ENCODE measurements around the gene LLCFC1.
A peak's percentile ranks its signal among the peaks of the same experiment; 100 is the strongest.

LLCFC1 gene

GRCh38 chr7:142939226-142939910 is at the start of gene LLCFC1:
Gene LLCFC1, plus strand, starts transcription at chr7:142939484. Its CDS starts 138 bp downstream, at chr7:142939622.
- FAIRE-seq, result no peak
- DNase-seq (ENCODE audit: low spot score), result no peak

GRCh38 chr7:142889816-142890215 is 49.5 kb upstream of the LLCFC1 start:
- FAIRE-seq (no peak), DNase-seq (ENCODE audit: low spot score) (no peak)

- FAIRE-seq (no peak), DNase-seq (ENCODE audit: low spot score) (no peak)
Observed at GRCh38 chr7:142890874-142891485, 48.3 kb upstream of the LLCFC1 start.

GRCh38 chr7:142891490-142892082 is 47.7 kb upstream of the LLCFC1 start:
- no peak for DNase-seq (ENCODE audit: low spot score)
- no peak for FAIRE-seq

- DNase-seq (ENCODE audit: low spot score) (no peak), FAIRE-seq (no peak)
Observed at GRCh38 chr7:142892951-142893350, 46.3 kb upstream of the LLCFC1 start.

- FAIRE-seq, result no peak
- no peak for DNase-seq (ENCODE audit: low spot score)
Observed at GRCh38 chr7:142894112-142894984, 44.9 kb upstream of the LLCFC1 start.

GRCh38 chr7:142894985-142895593 is 44.2 kb upstream of the LLCFC1 start:
- no peak for FAIRE-seq
- no peak for DNase-seq (ENCODE audit: low spot score)

GRCh38 chr7:142896151-142896550 is 43.1 kb upstream of the LLCFC1 start:
- FAIRE-seq, result no peak
- DNase-seq (ENCODE audit: low spot score), result no peak

- no peak for FAIRE-seq
Observed at GRCh38 chr7:142896741-142897379, 42.4 kb upstream of the LLCFC1 start.

GRCh38 chr7:142897691-142898090 is 41.6 kb upstream of the LLCFC1 start:
- FAIRE-seq (no peak), DNase-seq (ENCODE audit: low spot score) (no peak)

More at GRCh38 chr7:142896741-142897379, 42.4 kb upstream of the LLCFC1 start:
- no peak for DNase-seq (ENCODE audit: low spot score)

- FAIRE-seq (no peak), DNase-seq (ENCODE audit: low spot score) (no peak)
Observed at GRCh38 chr7:142898377-142899170, 40.7 kb upstream of the LLCFC1 start.

- no peak for DNase-seq (ENCODE audit: low spot score)
- no peak for FAIRE-seq
Observed at GRCh38 chr7:142899661-142900060, 39.6 kb upstream of the LLCFC1 start.

GRCh38 chr7:142901426-142902259 is 37.6 kb upstream of the LLCFC1 start:
- FAIRE-seq, result no peak
- DNase-seq (ENCODE audit: low spot score), result no peak

GRCh38 chr7:142904128-142904527 is 35.2 kb upstream of the LLCFC1 start:
- no peak for DNase-seq (ENCODE audit: low spot score)
- no peak for FAIRE-seq

- FAIRE-seq (no peak), DNase-seq (ENCODE audit: low spot score) (no peak)
Observed at GRCh38 chr7:142905759-142906158, 33.5 kb upstream of the LLCFC1 start.

- FAIRE-seq (no peak), DNase-seq (ENCODE audit: low spot score) (no peak)
Observed at GRCh38 chr7:142906643-142907042, 32.6 kb upstream of the LLCFC1 start.

GRCh38 chr7:142908290-142908689 is 31.0 kb upstream of the LLCFC1 start:
- DNase-seq (ENCODE audit: low spot score) (no peak), FAIRE-seq (no peak)

- peak; percentile 43 for DNase-seq (ENCODE audit: low spot score)
- FAIRE-seq, result no peak
Observed at GRCh38 chr7:142908921-142909890, 30.1 kb upstream of the LLCFC1 start.
